Left ventricle myocardium inferior (tissue), 1 donor: ENCODE data around the gene PTPRN2. TPM values are rescaled to one million over a fixed set of nuclear protein-coding genes. Genes with fewer than 3 reads are reported as not detected.

Experiments
- DNase-seq: peaks from one replicate; pipeline ENCODE4 v3.0.0-alpha.2; 2020
- H3K27ac ChIP-seq: fragments of 200-600 bp; replicated peaks from 2 replicates; pipeline ENCODE4 v1.8.0; 2021
- H3K27me3 ChIP-seq: fragments of 200-600 bp; 2 replicates; pipeline ENCODE4 v1.8.0; 2021; ENCODE audit warnings: low read depth
- H3K36me3 ChIP-seq: fragments of 200-600 bp; 2 replicates; pipeline ENCODE4 v1.8.0; 2021
- H3K4me1 ChIP-seq: fragments of 200-600 bp; 2 replicates; pipeline ENCODE4 v1.8.0; 2021
- H3K4me3 ChIP-seq: fragments of 200-600 bp; 2 replicates; pipeline ENCODE4 v1.8.0; 2021; ENCODE audit warnings: mild to moderate bottlenecking, moderate library complexity
- H3K9me3 ChIP-seq: fragments of 200-600 bp; replicated peaks from 2 replicates; pipeline ENCODE4 v1.8.0; 2021
- intact Hi-C: fragments of 100-400 bp; cut with micrococcal nuclease; formaldehyde crosslinking; loops from one replicate; pipeline ENCODE4 v1.11.0; 2022
- total RNA-seq: library from RNA; stranded (reverse); fragmentation: NEBNext Ultra II Directional; extraction: Animal tissue kit (Norgen Biotek cat#: 25700); gene quantifications from one replicate; pipeline ENCODE4 v1.2.1, GENCODE V29; 2021
- TF ChIP-seq, protein P1 (sequence below): fragments of 200-600 bp; IDR thresholded peaks from 2 replicates; pipeline ENCODE4 v1.8.0; 2021; ENCODE audit warnings: antibody characterized with exemption, mild to moderate bottlenecking, borderline replicate concordance
- donor health status: DM: no; HTN: yes; CAD: no; lungs with severe emphysema.

Gene PTPRN2
- total RNA-seq, 1 donor from 2014 or later: 1.3 TPM

DNA sequence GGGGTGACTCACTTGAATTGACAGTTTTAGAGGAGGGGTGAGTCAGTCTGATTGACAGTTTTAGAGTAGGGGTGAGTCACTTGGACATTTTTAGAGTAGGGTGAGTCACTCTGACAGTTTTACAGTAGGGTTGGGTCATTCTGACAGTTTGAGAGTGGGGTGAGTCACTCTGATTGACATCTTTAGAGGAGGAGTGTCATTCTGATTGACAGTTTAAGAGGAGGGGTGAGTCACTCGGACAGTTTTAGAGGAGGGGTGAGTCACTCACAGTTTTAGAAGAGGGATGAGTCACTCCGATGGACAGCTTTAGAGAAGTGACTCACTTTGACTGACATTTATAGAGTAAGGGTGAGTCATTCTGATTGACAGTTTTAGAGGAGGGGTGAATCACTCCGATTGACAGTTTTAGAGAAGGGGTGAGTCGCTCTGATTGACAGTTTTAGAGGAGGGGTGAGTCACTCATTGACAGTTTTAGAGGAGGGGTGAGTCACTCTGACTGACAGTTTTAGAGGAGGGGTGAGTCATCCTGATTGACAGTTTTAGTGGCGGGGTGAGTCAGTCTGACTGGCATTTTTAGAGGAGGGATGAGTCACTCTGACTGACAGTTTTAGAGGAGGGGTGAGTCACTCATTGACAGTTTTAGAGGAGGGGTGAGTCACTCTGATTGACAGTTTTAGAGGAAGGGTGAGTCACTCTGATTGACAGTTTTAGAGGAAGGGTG is 655.0 kb downstream of the PTPRN2 start:
- Histone ChIP-seq H3K9me3 (peaks cover 13% of the 10 kb centered on the region), H3K4me1 (no peaks in the 10 kb centered on the region), H3K27me3 (peaks cover 43% of the 10 kb centered on the region), H3K36me3 (no peaks in the 10 kb centered on the region), H3K27ac (no peak overlapping the region), H3K4me3 (no peak overlapping the region)
- no peak for DNase-seq
- TF ChIP-seq, protein P1, sequence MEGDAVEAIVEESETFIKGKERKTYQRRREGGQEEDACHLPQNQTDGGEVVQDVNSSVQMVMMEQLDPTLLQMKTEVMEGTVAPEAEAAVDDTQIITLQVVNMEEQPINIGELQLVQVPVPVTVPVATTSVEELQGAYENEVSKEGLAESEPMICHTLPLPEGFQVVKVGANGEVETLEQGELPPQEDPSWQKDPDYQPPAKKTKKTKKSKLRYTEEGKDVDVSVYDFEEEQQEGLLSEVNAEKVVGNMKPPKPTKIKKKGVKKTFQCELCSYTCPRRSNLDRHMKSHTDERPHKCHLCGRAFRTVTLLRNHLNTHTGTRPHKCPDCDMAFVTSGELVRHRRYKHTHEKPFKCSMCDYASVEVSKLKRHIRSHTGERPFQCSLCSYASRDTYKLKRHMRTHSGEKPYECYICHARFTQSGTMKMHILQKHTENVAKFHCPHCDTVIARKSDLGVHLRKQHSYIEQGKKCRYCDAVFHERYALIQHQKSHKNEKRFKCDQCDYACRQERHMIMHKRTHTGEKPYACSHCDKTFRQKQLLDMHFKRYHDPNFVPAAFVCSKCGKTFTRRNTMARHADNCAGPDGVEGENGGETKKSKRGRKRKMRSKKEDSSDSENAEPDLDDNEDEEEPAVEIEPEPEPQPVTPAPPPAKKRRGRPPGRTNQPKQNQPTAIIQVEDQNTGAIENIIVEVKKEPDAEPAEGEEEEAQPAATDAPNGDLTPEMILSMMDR: no peak
- intact Hi-C loops: no loop called here

DNA sequence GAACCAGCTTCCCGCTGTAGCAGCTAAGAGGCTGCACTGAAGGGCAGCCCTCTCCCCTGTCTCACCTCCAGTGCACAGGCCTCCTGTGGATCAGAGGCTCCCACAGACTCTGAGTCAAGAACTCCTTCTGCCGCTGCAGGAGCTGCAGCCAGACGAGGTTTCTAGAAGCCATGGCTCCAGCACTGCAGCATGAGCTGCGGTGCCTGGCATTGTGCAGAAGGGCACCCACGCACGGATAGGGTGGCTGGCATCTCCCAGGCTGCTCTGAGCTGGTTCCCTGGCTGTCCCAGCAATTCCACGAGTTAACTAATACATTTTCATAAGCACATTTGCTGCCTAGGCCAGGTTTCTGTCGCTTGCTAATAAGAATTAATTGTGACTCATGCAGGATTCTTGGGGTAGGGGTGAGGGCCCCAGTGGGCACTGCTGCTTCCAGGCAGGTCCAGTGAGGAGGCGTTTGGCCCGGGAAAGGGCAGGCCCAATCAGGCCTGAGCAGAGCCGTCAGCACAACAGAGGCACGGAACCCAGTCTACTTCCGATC is 656.6 kb downstream of the PTPRN2 start:
- Histone ChIP-seq H3K4me3 (no peak overlapping the region), H3K4me1 (no peaks in the 10 kb centered on the region), H3K36me3 (no peaks in the 10 kb centered on the region), H3K27ac (no peak overlapping the region), H3K27me3 (peaks cover 38% of the 10 kb centered on the region), H3K9me3 (peaks cover 13% of the 10 kb centered on the region)
- TF ChIP-seq, protein P1: no peak
- DNase-seq: no peak
- intact Hi-C loops: no loop called here

DNA sequence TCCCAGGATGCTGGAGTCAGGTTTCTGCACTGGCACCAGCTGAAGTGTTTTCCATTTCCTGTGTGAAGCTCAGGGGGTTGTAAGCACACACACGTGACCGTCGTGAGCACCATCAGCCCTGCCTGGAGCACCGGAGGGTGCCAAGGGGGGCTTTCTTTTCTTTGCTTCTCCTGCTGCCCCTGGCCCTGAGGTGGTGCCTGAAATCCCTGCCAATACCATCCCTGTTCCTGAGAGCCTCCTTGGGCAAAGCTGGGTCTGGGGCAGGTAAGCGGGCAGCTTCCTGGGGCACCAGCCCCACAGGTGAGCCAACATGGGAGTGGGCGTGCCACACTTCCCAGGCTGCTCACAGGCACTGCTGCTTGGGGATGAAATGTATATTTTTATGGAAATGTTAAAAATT is 657.2 kb downstream of the PTPRN2 start:
- Histone ChIP-seq H3K27ac (no peak overlapping the region), H3K36me3 (no peaks in the 10 kb centered on the region), H3K9me3 (peaks cover 13% of the 10 kb centered on the region), H3K4me1 (no peaks in the 10 kb centered on the region), H3K4me3 (no peak overlapping the region), H3K27me3 (peaks cover 36% of the 10 kb centered on the region)
- intact Hi-C loops: no loop called here
- TF ChIP-seq, protein P1: no peak
- DNase-seq: no peak

DNA sequence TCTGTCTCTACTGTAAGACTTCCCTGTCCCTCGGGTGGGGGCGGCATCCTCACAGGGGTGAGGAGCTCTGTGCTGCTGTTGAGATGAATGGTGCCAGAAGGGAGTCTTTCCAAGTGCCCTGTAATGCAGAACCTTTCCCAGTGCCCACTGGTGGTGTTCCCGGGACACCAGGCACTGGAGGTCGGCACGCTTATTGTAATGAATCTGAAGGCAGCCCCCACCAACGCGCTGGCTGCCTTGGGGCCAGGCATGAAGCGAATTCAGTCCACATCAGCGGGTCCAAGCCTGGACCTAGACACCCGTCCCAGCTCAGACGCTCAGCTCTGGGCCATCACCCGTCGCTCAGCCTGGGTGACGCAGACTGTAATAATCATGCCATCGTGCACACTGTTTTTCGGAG is 658.0 kb downstream of the PTPRN2 start:
- H3K4me3 ChIP-seq: no peak overlapping the region
- H3K9me3 ChIP-seq: peaks cover 13% of the 10 kb centered on the region
- TF ChIP-seq, protein P1: no peak
- H3K27ac ChIP-seq: no peak overlapping the region
- peaks cover 36% of the 10 kb centered on the region for H3K27me3 ChIP-seq
- no peaks in the 10 kb centered on the region for H3K36me3 ChIP-seq
- no peak for DNase-seq
- intact Hi-C loops: no loop called here
- no peaks in the 10 kb centered on the region for H3K4me1 ChIP-seq

DNA sequence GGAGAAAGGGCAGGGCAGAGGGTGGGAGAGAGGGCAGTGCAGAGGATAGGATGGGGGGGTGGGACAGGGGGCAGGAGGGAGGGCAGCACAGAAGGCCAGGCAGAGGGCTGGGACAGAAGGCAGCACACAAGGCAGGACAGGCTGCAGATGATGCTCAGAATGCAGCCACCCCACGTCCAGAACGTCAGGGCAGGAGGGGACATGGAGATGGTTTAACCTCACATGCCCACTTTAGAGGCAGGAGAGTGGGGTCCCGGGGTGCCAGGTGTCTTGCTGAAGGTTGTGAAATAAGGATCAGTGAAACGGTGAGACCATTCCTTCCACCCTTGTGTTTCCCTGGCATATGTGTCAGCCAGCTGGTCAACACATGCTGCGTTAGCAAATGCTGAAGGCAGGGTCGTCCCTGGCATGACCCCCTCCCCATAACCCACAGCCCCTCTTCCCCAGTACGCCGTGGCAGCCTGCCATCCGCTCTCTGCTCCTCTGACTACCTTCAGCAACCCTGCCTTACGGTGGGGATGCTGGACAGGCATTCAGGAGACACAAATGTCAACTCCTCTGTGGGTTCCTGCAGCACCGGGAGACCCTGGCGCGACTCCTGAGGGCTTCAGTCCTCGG is 658.7 kb downstream of the PTPRN2 start:
- no peak overlapping the region for H3K27ac ChIP-seq
- no peak for DNase-seq
- no peak overlapping the region for H3K4me3 ChIP-seq
- peaks cover 42% of the 10 kb centered on the region for H3K27me3 ChIP-seq
- TF ChIP-seq, protein P1: no peak
- H3K36me3 ChIP-seq: no peaks in the 10 kb centered on the region
- H3K4me1 ChIP-seq: no peaks in the 10 kb centered on the region
- H3K9me3 ChIP-seq: peaks cover 12% of the 10 kb centered on the region
- intact Hi-C loops: no loop called here
